HG03045 (cell line): Measurements from ENCODE around the gene RFX4.
"Not testable (repeated sequence)": the region's sequence is repeated elsewhere in the genome, so short reads cannot be mapped to it uniquely, and the experiment has no call there.

Experiments
- ATAC-seq: cut with Tn5 transposase; IDR thresholded peaks from one replicate; pipeline ENCODE4 v1.9.1; 2021; ENCODE audit warnings: mild to moderate bottlenecking, moderate library complexity; ENCODE audit not compliant: unreplicated experiment

The RFX4 gene

GRCh38 chr12:106685381-106685780 lies 102.6 kb downstream of the RFX4 start:
- ATAC-seq: no peak

- no peak for ATAC-seq
Measured at GRCh38 chr12:106687672-106688071, 104.9 kb downstream of the RFX4 start.

GRCh38 chr12:106690569-106691305 lies 107.9 kb downstream of the RFX4 start:
- no peak for ATAC-seq

GRCh38 chr12:106692033-106692432 lies 109.2 kb downstream of the RFX4 start:
- ATAC-seq: not testable (repeated sequence)

- no peak for ATAC-seq
Measured at GRCh38 chr12:106692896-106693820, 110.4 kb downstream of the RFX4 start.

DNA sequence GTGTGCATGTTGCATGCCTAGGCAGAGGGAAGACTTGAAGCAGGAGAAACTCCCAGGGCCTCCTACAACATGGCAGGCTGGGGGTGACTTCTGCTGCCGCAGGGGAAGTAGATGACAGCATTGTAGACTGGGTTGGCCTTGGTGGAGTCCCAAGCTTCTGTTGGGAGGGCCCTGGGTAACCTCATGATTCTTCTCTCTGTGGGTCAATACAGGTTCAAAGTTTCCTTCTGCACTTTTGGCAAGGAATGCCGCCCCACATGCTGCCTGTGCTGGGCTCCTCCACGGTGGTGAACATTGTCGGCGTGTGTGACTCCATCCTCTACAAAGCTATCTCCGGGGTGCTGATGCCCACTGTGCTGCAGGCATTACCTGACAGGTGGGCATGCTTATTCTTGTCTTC lies 113.3 kb downstream of the RFX4 start:
- no peak for ATAC-seq

DNA sequence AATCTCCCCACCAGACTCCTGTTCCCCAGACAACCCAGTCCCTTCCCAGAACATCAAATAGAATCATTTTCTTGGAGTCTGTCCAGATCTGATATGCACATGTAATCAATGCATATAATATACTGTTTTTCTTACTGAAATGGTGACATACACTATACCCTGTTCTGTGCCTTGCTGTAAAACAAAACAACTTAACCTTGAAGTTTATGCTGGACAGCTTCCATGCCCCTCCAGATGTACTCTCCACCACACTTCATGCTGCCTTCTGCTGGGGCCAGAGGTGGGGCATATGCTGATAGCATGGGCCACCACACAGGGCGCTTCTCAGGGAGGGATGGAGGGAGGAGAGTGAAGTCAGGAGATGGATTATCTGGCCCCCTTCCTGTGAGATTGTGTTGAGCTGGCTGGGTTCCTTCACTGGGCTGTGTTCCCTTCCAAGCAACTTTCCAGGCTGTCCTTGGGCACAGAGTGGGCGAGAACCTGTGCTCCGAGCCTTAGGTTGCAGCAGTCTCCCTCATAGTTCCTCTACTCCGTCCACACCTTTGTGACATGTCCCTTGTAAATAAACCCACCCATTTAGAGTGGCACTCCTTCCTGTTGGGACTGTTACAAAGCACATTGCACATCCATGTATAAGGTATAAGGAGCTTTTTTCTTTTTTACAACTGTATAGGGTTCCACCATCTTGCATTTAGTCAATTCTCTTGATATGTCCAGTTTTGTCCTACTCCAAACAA lies 114.0 kb downstream of the RFX4 start:
- no peak for ATAC-seq

DNA sequence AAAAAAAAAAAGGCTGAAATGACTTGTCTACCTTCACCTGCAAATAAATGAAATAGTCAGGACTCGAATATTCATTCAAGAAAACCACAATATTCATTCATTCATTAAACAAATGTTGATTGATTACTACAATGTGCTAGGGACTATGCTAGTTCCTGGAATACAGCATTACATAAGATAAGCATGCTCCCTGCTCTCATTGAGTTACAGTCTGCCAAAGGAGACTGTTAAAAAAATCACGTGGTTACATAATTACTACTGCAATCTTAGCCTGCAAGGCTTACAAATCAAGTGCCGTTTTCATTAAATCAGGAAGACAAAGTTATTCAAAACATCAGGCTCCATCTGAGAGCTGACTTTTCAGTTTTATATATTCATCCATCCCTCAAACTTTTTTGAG lies 121.3 kb downstream of the RFX4 start:
- no peak for ATAC-seq

DNA sequence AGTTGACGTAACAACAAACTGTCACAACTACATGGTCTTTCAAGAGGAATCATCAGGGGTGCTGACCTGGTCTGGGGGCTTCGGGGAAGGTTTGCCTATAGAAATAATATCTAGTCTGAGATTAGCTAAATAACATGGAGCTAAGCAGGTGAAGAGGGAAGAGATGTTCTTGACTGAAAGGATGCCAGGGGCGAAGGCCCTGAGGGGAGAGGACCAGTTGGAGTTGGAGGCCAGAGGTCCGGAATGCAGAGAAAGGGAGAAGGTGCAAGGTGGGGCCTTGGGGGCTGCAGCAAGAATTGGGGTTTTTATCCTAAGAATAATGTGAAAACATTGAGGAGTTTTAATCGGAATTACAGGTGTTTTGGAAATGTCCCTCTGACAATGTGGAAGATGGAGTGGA lies 123.2 kb downstream of the RFX4 start:
- ATAC-seq: no peak

GRCh38 chr12:106709068-106709511 lies 126.3 kb downstream of the RFX4 start:
- no peak for ATAC-seq

DNA sequence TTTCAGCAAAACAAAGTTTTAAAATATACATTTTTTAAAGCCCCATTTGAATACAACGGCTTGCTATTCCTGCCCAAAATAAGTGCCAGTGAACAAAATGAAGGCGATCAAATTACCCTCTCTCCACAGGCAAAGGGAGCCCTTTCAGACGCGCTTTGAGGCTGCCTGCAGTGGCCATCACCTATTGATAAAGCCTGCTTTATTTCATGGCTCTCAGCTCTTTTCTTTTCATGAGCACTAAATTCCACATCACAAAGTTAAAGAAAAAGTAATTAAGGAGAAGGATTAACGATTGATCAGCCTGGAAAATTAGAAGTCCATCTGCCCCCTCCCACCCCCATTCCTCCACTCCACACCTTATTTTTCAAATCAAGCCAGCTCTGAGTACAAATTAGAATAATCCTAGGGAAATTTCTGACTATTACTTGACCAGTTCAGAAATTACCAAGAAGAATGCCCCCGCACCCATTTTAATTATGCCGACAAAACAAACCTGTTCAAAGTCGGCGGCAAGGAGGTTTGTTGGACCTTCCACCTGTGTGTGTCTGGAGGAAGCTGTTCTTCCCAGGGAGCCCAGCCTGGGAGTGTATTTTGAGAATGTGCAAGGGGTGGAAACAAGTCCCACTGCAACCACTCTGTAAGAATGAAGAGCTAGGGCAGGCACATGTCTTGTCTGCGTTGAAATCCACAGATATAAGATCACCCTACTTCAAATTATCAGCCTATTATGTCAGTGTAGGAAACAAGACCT lies 127.5 kb downstream of the RFX4 start:
- no peak for ATAC-seq

- no peak for ATAC-seq
Measured at GRCh38 chr12:106711316-106711715, 128.5 kb downstream of the RFX4 start.

DNA sequence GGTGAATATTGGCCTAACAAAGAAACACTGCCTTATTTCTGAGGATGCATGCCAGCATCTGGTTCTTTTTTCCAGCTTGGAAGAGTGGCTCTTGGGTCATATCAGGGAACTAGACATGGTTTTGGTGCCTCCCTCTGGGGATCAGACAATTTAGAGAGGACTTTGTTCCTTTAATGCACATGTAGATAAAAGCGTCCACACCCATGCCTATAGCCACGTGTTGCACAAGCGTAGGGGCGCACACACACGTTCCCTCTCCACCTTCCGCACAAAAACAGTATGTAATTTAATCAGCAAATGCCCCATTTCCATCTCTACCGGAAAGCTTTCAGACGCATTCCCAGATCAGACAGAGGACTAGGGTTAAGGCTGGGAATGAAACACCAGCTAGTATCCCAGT lies 130.0 kb downstream of the RFX4 start:
- no peak for ATAC-seq

DNA sequence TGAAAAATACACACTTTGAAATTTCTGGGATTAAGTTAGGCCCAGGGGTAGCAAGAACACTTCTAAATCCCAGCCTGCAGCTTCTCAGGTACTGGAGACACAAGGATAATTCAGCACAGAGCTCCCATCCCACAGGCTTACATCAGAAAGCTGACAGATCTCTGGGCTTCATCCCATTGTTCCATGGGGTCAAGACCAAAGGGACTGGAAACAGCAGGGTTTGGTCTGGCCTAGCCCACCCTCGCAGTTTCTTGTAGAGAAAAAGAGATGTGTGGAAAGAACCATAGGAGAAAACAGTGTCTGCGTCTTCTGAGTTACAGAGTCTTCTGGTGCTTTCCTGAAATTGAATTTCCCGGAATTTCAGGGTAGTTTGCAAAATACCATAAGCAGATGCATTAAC lies 132.1 kb downstream of the RFX4 start:
- no peak for ATAC-seq

DNA sequence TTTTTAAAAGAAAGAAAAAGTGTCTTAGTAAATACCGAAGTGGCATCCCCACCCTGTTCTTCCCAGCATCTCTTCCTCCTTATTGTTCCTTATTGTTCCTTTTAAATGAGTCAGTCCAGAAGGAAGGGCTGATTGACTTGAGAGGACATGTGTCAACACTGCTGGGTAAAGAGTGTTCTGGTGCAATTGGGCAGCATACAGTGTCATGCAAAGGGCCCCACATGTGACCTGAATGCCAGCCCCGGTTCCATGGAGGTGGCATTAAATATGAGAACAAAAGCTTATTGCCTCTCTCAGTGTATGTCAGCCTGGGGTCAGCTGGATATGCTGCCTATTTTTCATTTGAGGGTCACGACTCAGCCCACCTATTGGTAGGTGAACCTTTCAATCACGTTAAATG lies 132.8 kb downstream of the RFX4 start:
- ATAC-seq: no peak

GRCh38 chr12:106717673-106718072 lies 134.9 kb downstream of the RFX4 start:
- no peak for ATAC-seq

GRCh38 chr12:106719879-106720278 lies 137.1 kb downstream of the RFX4 start:
- no peak for ATAC-seq

GRCh38 chr12:106720696-106721095 lies 137.9 kb downstream of the RFX4 start:
- ATAC-seq: no peak

DNA sequence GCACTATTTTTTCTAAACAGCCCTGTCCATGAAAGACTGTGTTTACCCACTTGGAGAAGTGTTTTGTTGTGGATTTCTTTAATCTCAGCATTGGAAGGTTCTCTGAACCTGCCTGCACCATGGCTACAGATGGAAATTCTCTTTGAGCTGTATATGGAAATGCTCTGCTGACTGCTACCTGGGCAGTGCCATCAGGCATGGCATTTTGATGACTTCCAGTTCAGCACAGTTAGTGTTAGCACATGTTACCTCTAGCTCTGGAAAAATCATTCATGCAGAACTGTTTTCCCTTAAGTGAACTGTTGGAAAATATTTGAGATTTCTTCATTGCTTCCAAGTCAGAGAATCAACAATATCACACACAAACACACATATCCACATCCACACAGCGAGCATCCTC lies 139.1 kb downstream of the RFX4 start:
- ATAC-seq: no peak

DNA sequence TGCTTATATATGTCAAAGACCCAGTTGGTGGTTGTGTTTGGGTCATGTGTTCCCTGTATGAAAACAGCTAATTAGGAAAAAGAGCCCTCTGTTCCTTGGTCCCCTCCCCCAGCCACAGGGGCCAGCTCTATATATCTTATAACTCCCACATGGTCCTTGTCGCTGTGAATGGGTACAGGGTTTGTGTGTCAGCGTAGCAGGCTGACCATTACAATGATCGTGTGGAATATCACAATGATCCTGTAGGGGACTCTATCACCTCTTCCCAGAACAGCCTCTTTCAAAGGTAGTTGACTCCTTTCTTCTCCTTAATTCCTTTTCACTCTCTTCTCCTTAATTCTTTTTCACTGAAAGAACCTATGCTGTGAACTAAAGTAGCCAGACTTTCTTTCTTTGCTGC lies 140.0 kb downstream of the RFX4 start:
- no peak for ATAC-seq

DNA sequence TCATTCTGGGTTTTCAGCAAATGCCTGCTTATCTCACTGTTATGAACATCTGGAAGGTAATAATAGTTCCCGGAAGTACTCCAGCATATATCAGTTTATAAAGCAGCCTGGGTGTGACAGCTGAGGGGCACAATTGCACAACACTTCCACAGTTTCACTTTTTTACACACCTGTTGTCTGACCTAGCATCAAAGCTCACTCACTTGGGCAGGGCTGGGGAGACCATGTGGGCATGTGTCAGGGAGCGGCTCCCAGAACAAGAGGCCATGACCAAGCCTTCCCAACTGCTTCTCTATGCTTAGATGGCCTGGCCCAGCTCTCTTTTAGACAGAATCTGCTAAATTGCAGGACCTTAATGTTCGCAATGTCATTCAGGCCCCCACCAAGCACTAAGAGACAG lies 140.6 kb downstream of the RFX4 start:
- ATAC-seq: no peak
